ENCODE results near the gene AKAP6. TPM values are rescaled to one million over a fixed set of nuclear protein-coding genes. Genes with fewer than 3 reads are reported as not detected.

The AKAP6 gene
- total RNA-seq, 1 donor from 2014 or later = 1.5 TPM

DNA sequence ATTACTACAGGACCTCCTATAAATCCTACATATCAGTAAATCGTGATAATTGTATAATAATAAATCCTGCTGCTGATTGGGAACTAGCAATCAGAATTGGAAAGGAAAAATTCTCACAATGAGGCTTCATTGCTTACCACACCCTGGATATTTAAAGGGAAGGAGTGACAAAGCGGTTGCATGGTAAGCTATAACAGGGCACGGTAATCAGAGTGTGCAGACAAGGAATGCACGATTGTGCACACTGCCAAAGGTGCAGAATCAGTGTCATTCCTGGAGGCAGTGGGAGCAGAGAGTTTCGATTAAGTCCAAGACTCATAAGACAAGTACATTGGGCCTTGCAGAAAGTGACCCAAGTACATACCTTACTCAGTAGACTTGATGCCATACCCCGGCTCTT is 332.1 kb downstream of the AKAP6 start:
- no peak for DNase-seq (ENCODE audit: low spot score)

DNA sequence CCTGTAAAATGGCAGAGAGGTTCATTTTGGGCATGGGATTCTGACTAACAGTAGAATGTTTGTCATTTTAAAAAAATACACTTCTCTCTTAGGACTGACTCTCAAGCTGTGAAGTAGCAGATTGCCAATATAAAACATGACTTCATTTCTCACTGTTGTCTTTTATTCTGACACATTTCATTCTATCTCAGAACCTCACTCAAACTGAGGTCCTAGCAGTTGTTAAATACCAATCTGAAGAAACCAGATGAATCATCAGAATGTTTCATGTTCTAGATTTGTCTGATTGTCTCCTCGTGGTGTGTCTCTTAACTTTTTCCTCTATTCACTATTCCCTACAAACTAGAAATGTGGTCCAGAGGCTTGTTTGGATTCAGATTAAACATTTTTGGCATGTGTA is 333.1 kb downstream of the AKAP6 start:
- no peak for DNase-seq (ENCODE audit: low spot score)

DNA sequence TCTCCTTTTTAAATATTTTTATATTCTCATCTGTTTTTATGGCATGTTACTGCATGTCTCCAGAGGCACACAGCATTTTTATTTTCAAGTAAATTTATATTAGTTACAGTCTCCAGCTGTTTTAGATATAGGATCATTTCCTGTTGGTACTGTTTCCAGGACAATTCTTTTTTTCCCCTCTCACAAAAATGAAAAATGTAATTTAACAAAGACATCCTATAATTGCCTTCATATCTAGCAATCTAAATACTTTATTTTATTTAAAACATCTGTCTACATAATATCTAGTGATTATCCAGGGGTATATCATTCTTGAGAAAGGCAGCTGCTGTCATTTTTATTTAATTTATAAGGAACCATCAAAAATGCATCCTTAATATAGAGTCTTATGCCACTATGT is 337.2 kb downstream of the AKAP6 start:
- DNase-seq (ENCODE audit: low spot score) = no peak

DNA sequence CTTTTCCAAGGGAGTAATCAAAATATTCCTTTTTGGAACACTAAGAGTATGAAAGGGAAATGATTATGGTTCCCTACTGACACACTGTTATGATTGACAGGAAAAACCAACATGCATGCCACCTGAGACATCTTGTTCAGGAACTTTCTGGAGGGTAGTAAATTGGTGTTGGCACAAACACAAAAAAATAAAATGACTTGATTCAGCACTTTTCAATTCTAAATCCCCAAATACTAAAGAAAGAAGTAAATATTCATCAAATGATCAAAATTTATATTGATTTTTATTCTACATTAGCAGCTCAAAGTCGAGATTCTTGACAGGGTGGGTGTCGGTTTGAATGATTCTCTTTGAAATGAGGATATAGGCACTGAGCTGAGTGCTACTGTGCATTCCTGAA is 338.2 kb downstream of the AKAP6 start:
- DNase-seq (ENCODE audit: low spot score) = no peak

DNA sequence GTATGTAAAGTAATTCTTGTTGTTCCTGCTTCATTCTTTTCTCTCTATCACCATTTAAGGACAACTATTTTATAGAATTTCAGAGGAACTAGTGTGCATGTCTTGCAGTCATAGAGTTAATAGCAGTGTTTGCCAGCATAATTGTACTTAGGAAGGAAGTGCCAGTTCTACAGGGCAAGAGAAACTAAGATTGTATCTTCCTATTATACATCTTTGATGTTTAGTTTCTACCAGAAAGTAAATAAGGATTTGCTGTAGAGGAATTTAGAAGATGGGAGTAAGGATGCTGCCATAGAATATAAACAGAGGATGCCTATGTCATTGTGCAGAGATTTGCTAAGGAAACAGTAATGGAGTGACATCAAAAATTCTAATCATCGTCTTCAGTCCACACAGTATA is 338.7 kb downstream of the AKAP6 start:
- DNase-seq (ENCODE audit: low spot score) = no peak

DNA sequence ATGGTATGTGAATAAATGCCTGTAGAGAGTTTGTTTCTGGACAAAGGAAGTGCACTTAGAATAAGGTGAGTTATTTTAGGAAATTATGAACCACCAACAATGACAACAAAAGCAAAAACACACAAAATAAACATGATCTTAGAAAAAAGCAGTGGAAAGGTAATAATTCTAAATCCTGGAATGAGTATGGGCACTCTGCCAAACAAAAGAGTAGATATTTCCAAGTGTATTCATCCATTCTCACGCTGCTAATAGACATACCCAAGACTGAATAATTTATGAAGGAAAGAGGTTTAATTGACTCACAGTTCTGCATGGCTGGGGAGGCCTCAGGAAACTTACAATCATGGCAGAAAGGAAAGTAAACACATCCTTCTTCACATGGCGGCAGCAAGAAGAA is 340.3 kb downstream of the AKAP6 start:
- DNase-seq (ENCODE audit: low spot score) = no peak

DNA sequence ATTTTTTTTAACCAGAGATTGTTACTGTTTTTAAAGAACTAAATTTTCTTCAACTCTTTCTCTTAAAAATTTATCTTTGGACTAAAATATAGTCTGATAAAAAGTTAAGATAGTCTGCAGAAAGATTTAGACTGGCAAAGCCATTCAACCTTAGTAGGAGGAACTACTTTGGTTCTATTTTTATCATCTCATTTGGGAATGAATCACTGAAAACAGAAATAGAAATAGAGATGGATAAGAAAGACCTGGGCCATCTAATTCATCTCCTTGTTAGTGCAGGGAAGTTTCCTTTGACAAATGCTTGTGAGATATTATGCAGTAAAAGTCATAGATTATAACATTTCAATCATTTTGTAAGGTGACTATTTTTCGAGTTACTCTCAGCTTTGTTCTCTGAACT is 346.3 kb downstream of the AKAP6 start:
- DNase-seq (ENCODE audit: low spot score) = no peak

DNA sequence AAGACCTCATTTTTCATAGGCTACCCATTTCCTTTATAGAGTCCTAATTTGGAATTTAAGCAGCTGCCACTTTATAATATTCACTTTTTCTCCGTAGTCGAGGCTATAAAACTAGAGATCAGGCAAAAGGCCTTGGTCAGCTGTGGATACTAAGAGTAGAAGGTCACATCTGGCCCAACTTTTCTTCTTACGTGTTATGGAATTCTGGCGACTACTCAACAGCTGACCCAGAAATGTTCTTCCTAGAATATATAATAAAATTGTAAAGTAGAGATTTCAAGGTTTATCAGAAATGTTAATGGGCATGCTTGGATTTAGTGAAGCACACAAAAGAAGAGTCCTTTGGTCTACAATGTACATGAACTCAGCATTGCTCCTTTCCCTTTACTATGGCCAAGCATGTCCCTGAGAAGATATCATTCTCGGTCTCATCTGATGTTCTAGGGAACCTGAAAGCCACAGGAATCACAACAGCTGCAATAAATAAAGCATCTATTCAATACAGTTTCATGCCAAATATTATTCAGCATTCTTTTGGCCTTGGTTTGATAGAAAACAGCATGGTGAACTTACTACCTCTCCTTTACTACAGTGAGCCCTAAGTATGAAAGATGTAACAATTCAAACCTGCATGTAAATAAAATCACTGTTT is 348.2 kb downstream of the AKAP6 start:
- DNase-seq (ENCODE audit: low spot score) = no peak

DNA sequence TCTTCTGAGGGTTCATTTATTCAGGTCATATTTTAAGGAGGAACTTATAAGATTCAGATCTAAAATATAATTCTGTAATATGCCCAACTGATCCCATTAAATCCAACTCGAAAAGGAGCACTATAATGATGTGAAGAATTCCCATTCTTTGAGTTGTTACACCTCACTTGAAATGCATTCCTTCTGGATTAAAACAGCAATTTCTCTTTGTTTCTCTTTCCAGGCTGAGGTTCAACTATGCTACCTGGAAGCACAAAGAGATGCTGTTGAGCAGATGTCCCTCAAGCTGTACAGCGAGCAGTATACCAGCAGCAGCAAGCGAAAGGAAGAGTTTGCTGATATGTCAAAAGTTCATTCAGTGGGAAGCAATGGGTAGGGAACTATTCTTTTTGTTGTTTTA is 349.0 kb downstream of the AKAP6 start:
- DNase-seq (ENCODE audit: low spot score) = no peak

DNA sequence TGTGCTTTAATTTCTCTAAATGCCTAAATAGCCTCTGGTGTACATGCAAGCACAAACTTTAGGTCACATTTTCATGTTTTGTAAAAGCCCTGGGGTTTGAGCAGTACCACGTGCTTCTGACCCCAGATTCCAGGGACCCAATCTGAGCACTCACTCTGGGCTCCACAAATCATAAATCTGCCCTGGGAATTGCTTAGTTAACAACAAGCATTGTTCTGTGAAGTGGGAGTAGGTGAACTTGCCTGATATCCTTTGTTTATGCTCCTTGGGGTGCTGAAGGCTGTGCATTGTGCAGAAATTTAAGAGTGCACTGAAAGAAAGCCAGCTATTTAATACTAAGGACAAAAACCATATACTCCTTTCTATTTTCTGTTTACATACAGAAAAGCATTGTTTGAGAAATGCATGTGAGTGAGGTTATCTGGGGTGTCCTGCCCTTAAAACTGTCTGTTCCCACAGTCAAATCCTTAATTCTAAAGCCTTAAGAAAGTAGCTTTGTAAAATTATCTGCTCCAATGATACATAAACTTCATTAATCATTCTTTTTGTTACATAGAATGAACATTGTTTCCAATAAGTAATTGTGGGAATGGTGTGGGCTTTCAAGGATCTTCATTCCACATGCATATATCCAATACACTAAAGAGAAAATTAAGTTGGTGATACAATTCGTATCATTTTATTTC is 351.0 kb downstream of the AKAP6 start:
- no peak for DNase-seq (ENCODE audit: low spot score)

DNA sequence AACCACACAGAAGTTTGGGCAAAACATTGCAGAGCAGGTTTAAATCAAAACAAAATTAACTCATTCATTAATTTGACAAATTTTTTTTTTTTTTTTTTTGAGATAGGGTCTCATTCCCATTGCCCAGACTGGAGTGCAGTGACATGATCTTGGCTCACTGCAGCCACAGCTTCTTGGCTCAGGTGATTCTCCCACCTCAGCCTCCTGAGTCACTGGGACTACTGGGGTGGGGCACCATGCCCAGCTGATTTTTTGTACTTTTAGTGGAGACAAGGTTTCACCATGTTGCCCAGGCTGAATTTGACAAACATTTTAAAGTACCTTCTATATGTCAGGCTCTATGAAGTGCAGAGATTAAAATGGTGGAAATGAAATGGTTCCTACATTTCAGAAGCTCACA is 352.5 kb downstream of the AKAP6 start:
- DNase-seq (ENCODE audit: low spot score) = no peak

DNA sequence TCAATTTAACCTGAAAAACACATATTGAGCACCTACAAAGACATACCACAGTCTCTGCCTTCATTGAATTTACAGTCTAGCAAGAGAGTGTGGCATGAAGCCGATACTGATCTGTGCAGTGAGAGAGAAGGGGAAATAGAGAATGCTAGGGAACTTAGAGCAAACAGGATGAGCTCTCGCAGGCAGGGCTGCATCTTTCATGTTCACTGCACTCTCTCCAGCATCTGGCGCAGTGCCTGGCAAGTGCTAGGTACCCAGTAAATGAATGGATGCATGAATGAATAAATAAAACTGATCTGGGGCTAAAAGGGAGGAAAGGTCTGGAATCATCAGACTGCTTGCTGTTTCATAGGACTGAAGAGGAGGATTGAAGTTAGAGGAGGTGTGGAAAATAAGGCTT is 353.1 kb downstream of the AKAP6 start:
- DNase-seq (ENCODE audit: low spot score) = no peak

DNA sequence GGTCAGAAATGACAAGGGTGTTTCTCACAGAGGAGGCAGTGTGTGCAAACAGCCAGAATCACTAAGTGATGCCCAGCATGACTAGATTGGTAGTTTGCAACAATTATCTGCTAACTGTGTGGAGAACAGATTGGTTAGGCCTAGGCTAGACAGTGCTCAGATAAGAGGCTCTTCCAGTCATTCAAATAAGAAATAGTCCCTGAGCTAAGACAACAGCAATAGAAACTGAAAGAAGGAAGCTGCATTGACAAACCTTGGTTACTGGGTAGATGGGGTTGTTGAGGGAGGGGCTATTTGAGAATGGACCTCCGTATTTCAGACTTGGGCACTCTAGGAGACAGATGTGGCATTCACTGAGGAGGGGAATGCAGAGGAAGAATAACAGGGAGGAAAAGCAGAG is 354.6 kb downstream of the AKAP6 start:
- no peak for DNase-seq (ENCODE audit: low spot score)

DNA sequence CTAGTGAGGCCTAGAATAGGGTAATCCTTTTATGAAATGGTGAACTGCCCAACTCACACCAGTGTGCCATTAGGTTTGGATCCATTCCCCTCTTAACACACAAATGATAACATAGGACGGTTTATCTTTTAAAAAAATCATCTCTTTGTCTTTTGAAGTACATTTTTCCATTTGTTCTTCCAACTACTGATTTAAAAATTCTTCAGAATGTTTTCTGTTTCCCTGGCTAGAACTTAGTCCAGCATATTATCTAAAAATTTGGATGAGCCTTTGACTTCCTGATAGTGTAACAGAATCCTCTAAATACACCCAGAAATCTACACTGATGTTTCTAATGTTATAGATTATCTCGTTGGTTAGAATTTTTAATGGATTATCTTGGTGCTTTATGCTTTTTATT is 359.8 kb downstream of the AKAP6 start:
- DNase-seq (ENCODE audit: low spot score) = no peak

DNA sequence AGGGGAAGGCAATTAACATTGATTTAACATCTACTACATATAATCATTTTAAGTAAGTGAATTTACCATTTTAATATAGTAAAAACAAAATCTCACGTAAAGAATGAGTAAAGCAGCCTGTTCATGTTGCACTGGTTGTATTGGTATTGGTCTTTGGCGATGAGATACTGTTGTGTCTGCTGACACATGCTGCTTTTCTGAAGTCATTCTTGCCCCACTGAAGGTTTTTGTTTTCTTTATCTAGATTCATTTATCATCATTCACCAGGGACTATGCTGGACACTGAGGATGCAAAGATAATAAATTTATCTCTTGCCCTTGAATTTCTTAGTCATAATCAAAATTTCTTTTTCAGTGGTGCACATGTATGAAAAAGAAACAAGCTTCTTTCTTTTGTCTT is 363.3 kb downstream of the AKAP6 start:
- no peak for DNase-seq (ENCODE audit: low spot score)

DNA sequence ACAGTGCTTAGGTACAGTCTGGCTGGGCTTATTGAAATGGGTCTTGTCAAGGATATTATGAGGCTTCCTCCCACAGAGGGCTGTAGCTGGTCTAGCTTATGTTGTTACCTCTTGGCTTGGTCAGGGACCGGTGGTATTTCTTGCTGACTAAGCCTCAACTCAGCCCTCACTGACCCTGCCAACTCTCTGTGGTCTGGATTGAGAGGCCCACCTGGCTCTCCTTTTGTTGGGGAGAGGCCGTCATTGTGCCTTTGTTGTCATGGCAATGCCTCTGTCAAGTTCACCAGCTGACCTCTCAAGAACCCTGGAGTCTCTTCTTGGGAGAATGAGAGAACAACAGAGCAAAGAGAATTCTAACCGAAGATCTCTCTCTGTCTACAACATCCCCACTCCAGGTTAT is 364.0 kb downstream of the AKAP6 start:
- DNase-seq (ENCODE audit: low spot score) = no peak

DNA sequence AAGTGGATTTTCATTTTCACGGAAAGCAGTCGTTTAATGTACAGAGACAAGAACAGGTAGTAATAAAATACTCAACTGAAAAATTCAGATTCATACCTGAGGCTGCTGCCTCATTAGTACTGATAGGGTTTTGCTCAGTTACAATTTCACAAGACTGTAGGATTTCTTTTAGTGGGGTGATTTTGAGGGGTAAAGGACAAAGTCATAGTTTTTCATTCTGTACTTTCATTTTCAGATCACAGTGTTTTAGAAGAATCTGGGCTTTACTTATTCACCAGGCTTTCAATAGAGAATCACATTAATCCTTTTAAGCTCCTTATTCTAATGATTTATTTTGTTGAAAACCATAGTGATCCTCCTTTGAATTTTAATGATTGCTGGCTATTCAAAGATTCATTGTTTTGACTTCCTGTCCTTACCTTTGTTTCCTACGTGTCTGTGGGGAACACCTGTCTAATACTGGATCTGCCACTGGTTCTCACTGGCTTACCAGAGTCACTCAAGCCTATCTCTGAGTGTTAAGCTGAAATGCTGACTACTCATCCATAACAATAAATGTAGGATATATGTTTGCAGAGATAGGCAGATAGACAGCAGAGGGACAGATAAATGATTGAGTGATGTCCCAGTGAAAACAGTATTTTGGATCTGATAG is 365.8 kb downstream of the AKAP6 start:
- no peak for DNase-seq (ENCODE audit: low spot score)

DNA sequence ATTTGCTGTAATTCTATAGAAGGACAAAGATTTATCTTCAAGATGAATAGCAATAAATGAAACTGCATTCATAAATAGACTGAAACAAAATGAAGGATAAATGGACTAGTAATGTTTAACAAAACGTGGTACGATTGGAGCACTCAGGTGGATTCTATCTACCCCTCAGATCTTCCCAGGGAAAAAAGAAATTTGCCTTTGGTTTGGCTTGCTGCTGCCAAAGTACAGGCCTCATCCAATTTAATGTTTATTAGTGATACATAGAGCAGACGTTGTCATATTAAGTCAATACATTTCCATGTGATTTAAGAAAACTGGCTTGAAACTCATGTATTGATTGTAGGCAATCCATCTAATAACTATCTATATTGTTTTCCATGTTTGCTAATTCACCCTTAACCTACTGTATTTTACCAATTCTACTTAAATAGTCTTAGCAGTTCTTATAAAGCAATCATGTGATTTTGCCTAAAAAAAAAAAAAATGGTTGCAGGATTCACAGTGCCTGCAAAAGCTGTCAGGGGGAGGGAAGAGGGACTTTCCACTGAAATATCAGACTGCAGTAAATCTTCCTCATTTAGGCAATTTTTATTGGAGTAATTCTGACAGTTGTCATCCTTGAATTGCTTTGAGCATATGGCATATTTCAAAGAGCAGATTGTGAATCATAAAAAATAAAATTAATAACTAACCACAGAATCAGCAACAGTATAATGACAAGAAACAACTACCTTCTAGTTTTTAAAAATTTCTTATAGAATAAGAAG is 367.4 kb downstream of the AKAP6 start:
- DNase-seq (ENCODE audit: low spot score) = no peak

DNA sequence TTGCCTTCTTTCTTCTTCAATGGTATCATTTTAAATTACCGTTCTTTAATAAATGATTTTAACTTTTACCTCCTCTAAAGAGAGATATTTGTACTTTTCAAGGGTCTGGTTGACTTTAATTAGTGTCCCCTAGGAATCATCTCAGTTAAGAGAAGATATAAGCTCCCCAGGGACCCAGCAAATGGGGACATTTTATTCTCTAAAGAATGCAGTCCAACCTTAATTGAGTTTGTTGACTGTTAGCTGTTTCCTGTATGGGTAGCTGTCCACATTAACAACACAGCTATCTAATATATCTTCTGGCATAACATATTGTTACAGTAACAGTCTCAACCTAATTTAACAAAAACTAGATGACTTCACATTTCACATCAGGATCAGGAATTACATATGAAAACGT is 368.0 kb downstream of the AKAP6 start:
- no peak for DNase-seq (ENCODE audit: low spot score)

DNA sequence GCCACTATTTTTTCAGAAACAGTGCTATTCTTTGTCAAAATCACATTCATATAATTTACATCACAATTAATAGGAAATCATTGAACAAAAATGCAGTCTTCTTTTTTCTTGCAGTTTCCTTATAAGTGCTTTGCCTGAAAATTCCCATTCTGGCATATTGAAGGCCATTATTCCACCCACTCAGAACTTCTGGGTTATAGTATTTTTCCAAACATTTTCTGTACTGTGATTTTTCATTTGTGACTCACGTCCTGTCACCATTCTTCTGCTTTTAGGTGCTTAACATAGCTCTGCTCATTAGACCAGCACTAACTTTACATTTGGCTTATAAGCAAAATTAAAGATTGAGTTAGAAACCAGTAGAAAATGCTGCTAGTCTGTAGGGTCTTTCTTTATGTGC is 368.6 kb downstream of the AKAP6 start:
- DNase-seq (ENCODE audit: low spot score) = no peak

DNA sequence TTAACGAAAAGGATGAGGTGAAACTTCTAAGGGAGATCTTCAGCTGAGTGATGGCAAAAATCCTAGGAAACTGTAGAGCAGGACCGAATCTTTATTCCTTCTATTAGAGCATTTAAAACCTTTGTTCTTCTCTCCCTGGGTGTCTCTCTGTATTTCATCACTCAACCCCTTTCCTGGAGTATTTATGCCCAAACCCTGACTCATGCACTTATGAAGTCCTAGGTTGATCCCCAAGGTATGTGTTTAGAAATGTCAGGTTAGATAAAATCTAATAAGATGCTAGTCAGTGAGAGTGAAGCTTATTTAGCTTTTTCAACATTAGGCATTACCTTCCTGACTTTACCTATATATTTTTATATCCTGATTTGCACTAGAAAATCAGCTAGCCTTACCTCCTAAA is 369.7 kb downstream of the AKAP6 start:
- no peak for DNase-seq (ENCODE audit: low spot score)

DNA sequence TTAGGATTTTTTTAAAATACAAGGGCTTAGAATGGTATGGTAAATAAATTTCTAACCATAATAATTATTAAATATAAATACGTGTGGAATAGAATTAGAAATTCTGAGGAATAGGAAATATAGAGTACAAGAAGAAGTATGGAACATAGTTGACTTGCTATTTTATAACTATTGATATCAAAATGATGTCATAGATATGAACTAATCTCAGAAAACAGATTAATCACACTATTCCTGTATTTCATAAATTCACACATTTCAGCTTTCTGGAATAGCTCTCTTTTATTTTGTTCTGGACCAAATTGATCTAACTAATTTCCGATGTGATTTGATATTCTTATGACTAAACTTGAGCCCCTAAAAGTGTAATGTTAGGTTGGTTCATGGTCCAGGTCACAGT is 372.4 kb downstream of the AKAP6 start:
- no peak for DNase-seq (ENCODE audit: low spot score)

Measured in mesenteric fat pad (tissue), 1 donor.